GM12891 (cell line): ENCODE measurements around the gene LGALS14.

ENCODE experiments used
- POLR2A ChIP-seq: IDR thresholded peaks from 2 replicates; pipeline ENCODE4 v1.6.1; 2011; ENCODE audit warnings: low read depth, low read length, control low read depth
- SPI1 ChIP-seq: IDR thresholded peaks from 2 replicates; pipeline ENCODE4 v1.6.1; 2011; ENCODE audit warnings: low read depth, low read length, control low read depth
- TAF1 ChIP-seq: IDR thresholded peaks from 2 replicates; pipeline ENCODE4 v1.6.1; 2011; ENCODE audit warnings: low read depth, low read length, control low read depth

GRCh38 chr19:39737351-39737750 lies 33.1 kb downstream of the LGALS14 start:
- TF ChIP-seq TAF1 = no peak
- no peak for TF ChIP-seq SPI1
- no peak for TF ChIP-seq POLR2A
